Measurements from ENCODE around the gene JAK1. TPM values are rescaled to one million over a fixed set of nuclear protein-coding genes. Genes with fewer than 3 reads are reported as not detected.
A peak's percentile ranks its signal among the peaks of the same experiment; 100 is the strongest.

Gene JAK1
- total and polyA plus RNA-seq, 10 of the 15 experiments (the other 5 are each of a cell fraction or from before 2014, with no cell fraction given): 9.6 to 45.5 (median 35.7) TPM

DNA sequence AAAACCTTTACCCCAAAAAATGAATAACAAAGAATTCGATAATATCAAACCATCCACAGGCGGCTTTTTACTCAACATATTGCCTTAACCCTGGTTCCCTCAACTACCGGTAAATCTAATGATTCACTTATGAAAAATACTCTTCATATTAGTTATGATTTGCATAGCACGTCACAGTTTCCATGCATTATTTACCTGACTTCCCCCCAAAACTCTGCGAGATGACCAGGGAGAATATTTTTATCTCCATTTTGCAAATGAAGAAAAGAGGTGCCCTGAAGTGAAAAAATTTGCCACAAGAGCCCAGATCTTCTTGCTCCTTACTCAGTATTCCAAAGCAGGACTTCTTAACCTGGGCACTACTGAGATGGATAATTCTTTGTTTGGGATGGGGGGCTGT is 2.9 kb downstream of the JAK1 start:
- peaks cover 62% of the 10 kb centered on the region for H3K79me2 ChIP-seq (ENCODE audit: control insufficient read depth, insufficient read depth, low read length)
- in situ Hi-C loops (cut with MboI): loop anchor here (5.0 kb wide), 1 partner anchor 66 kb away; no protein-coding TSS in a partner anchor
- H3K4me1 ChIP-seq (ENCODE audit: control insufficient read depth, insufficient read depth, low read length): peaks cover 42% of the 10 kb centered on the region
- H3K4me2 ChIP-seq (ENCODE audit: control insufficient read depth, insufficient read depth): peak overlapping the region; percentile 61
- H3K9ac ChIP-seq (ENCODE audit: control insufficient read depth, insufficient read depth, low read length): no peak overlapping the region
- POLR2A ChIA-PET: no interaction called here
- peaks cover 5% of the 10 kb centered on the region for H4K20me1 ChIP-seq (ENCODE audit: control insufficient read depth, insufficient read depth)
- peak overlapping the region; percentile 98 for H3K4me3 ChIP-seq
- H3K36me3 ChIP-seq (ENCODE audit: control insufficient read depth in 2 of 2, insufficient read depth in 2 of 2, low read length in 1 of 2): no peaks in the 10 kb centered on the region
- no peak overlapping the region for H2AFZ ChIP-seq (ENCODE audit: control insufficient read depth, low read depth, low read length)
- H3K27me3 ChIP-seq (replicated peaks in 1 of 2; ENCODE audit: control insufficient read depth in 2 of 2, insufficient read depth in 2 of 2, low read length in 1 of 2): no peaks in the 10 kb centered on the region
- H3K27ac ChIP-seq (ENCODE audit: control insufficient read depth, insufficient read depth): no peak overlapping the region
- H3K9me3 ChIP-seq (replicated peaks; ENCODE audit: control insufficient read depth, insufficient read depth, low read length): no peaks in the 10 kb centered on the region
- TF ChIP-seq CEBPB (IDR thresholded peaks at IDR 0.05; ENCODE audit: borderline replicate concordance in 1 of 2, low read depth in 2 of 2, low read length in 2 of 2): no peak
- no peak for TF ChIP-seq SMAD1 (IDR thresholded peaks at IDR 0.05; ENCODE audit: low read depth, partially characterized antibody)
- TF ChIP-seq NRF1 (conservative IDR thresholded peaks at IDR 0.05; ENCODE audit: low read depth, low read length): no peak
- TF ChIP-seq CREB1 (IDR thresholded peaks at IDR 0.05; ENCODE audit: low read depth): 0 out of 2 replicates have a peak, but pooled peaks have one; percentile 20
- TF ChIP-seq RUNX3 (IDR thresholded peaks at IDR 0.05; ENCODE audit: low read length): 0 out of 2 replicates have a peak, but pooled peaks have one; percentile 10
- no peak for TF ChIP-seq ASH2L (IDR thresholded peaks at IDR 0.05; ENCODE audit: borderline replicate concordance, low read depth)
- no peak for TF ChIP-seq POLR2AphosphoS5 (IDR thresholded peaks at IDR 0.05; ENCODE audit: low read length)
- 25% methylated on average over 5 of the region's 5 CpGs for WGBS (ENCODE audit: insufficient coverage, insufficient replicate concordance, low lambda C conversion rate, missing lambda C conversion rate)
- CTCF ChIA-PET: no interaction called here
- DNase-seq (ENCODE audit: low read depth, low spot score): no peak
- SMC1A ChIA-PET (ENCODE audit: uncharacterized antibody, unreplicated experiment): interaction anchor here (1.0 to 2.1 kb wide), 2 partner anchors 10 to 102 kb away, joined by 3 to 13 read pairs; no protein-coding TSS in a partner anchor
- RAD21 ChIA-PET (ENCODE audit: unreplicated experiment): no interaction called here
- FAIRE-seq: no peak
- no peak for ATAC-seq
- intact Hi-C loops (cut with micrococcal nuclease; ENCODE audit: unreplicated experiment): loop anchor here (10.0 kb wide), 1 partner anchor 1321 kb away; no protein-coding TSS in a partner anchor
- BruUV-seq (replicated peaks): no TSS peak
